Suprapubic skin (tissue), 4 donors: Measurements from ENCODE around the gene BTBD6. TPM values are rescaled to one million over a fixed set of nuclear protein-coding genes. Genes with fewer than 3 reads are reported as not detected.
"Not testable (repeated sequence)": the region's sequence is repeated elsewhere in the genome, so short reads cannot be mapped to it uniquely, and the experiment has no call there.

Experiments used
- DNase-seq, 2 donors: peaks; one replicate each; pipeline ENCODE4 v3.0.0-alpha.2; 2019; ENCODE audit warnings: low spot score in 2 of 2
- H3K27ac ChIP-seq: fragments of 200-600 bp; sonication (generic); one replicate; pipeline ENCODE4 v1.5.1; 2019
- H3K27me3 ChIP-seq: fragments of 200-600 bp; sonication (generic); one replicate; pipeline ENCODE4 v1.5.1; 2019
- H3K36me3 ChIP-seq: fragments of 200-600 bp; sonication (generic); one replicate; pipeline ENCODE4 v1.5.1; 2019
- H3K4me1 ChIP-seq: fragments of 200-600 bp; sonication (generic); one replicate; pipeline ENCODE4 v1.5.1; 2019
- H3K4me3 ChIP-seq: fragments of 200-600 bp; sonication (generic); one replicate; pipeline ENCODE4 v1.5.1; 2019; ENCODE audit warnings: mild to moderate bottlenecking
- H3K9me3 ChIP-seq: fragments of 200-600 bp; sonication (generic); one replicate; pipeline ENCODE4 v1.5.1; 2019
- CTCF ChIP-seq, 2 donors: fragments of 200-600 bp in 1 of 2; fragments of 450-650 bp in 1 of 2; sonication (generic) in 1 of 2; IDR thresholded peaks; one replicate each; pipeline ENCODE4 v1.5.1; 2016 to 2019; ENCODE audit warnings: antibody characterized with exemption in 2 of 2, mild to moderate bottlenecking in 1 of 2, moderate library complexity in 1 of 2
- EP300 ChIP-seq: sonication (generic); formaldehyde crosslinking; IDR thresholded peaks from one replicate; pipeline ENCODE4 v1.6.1; 2017; ENCODE audit warnings: antibody characterized with exemption
- POLR2A ChIP-seq, 2 donors: fragments of 450-650 bp; IDR thresholded peaks; one replicate each; pipeline ENCODE4 v1.6.1; 2017; ENCODE audit warnings: antibody characterized with exemption in 2 of 2, mild to moderate bottlenecking in 2 of 2, moderate library complexity in 2 of 2
- POLR2AphosphoS5 ChIP-seq, 3 donors: sonication (generic); formaldehyde crosslinking; IDR thresholded peaks; one replicate each; pipeline ENCODE4 v1.6.1; 2017; ENCODE audit warnings: antibody characterized with exemption in 3 of 3
- WGBS: methylation state at CpG from one replicate; pipeline ENCODE4 v1.1.5; 2018; 5-methylcytosine and 5-hydroxymethylcytosine counted together
- total RNA-seq, 4 donors: library from RNA; depleted of rRNA; stranded (reverse); fragments of >200 nt; gene quantifications; one replicate each; pipeline ENCODE4 v1.1.0, GENCODE V29; 2016

The BTBD6 gene
- total RNA-seq, 4 donors from 2014 or later = 38.9 to 63.7 (median 58.6) TPM

DNA sequence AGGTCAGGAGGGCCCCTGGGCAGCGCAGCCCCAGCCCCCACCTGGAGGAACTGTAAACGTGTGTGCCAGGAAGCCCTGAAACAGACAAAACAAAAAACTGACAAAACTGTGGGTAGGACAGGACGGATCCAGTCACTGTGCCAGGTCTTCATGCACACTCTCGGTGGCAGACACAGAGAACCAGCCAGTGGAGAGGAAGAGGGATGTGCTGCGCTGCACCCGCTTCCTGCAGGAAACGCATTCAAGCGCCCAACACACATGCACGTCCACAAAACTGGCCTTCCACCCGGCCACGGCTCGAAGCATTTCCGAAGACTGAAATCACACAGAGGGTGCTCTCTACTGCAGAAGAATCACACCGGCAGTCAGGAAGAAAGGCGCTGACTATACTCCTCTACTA lies 35.6 kb downstream of the BTBD6 start:
- Histone ChIP-seq H3K4me3 (no peak overlapping the region), H3K27ac (no peak overlapping the region), H3K4me1 (peaks cover 2% of the 10 kb centered on the region), H3K9me3 (no peaks in the 10 kb centered on the region), H3K27me3 (no peaks in the 10 kb centered on the region), H3K36me3 (peaks cover 15% of the 10 kb centered on the region)
- 68% methylated on average over 11 of the region's 15 CpGs for WGBS
- TF ChIP-seq CTCF (IDR thresholded peaks at IDR 0.05) (no peak), POLR2A (IDR thresholded peaks at IDR 0.05) (no peak), EP300 (no peak), POLR2AphosphoS5 (IDR thresholded peaks at IDR 0.05) (no peak)
- DNase-seq = no peak

DNA sequence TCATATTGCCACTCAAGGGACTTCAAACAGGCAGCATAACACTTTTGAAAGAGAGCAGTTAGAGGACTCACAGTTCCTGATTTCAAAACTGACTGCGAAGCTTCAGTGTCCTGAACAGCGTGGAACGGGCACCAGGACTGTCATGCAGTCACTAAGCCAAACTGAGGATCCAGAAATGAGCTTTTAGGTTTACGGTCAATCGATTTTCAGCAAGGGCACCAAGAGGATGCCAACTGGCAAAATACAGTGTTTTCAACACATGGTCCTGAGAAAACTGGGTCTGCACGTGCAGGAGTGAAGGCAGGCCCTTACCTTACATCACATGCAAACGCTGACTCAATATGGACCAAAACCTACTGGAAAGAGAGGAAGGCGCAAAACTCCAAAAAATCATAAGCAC lies 36.8 kb downstream of the BTBD6 start:
- WGBS = 92% methylated on average over 8 of the region's 8 CpGs
- TF ChIP-seq POLR2A (IDR thresholded peaks at IDR 0.05) (no peak), CTCF (IDR thresholded peaks at IDR 0.05) (no peak), EP300 (no peak), POLR2AphosphoS5 (IDR thresholded peaks at IDR 0.05) (no peak)
- Histone ChIP-seq H3K27me3 (no peaks in the 10 kb centered on the region), H3K4me1 (peaks cover 2% of the 10 kb centered on the region), H3K36me3 (peaks cover 14% of the 10 kb centered on the region), H3K27ac (no peak overlapping the region), H3K9me3 (no peaks in the 10 kb centered on the region), H3K4me3 (no peak overlapping the region)
- DNase-seq = no peak

DNA sequence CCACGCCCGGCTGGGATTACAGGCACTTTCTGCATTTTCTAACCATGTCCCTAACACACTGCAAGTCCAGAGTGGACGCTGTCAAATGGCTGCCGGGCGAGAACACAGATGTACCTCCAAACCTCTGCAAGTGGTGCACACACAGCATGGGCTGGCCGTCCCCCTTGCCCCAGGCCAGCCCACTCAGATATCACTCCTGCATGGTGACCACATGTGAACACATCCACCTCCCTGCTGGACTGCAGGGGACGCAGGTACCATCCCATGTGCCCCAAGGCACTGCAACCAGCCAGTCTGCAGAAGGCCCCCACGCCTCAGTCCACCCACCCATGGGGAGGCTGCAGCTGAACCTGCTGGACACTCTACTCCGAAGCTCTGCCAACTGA lies 38.4 kb downstream of the BTBD6 start:
- Histone ChIP-seq H3K9me3 (no peaks in the 10 kb centered on the region), H3K4me1 (no peaks in the 10 kb centered on the region), H3K36me3 (peaks cover 8% of the 10 kb centered on the region), H3K4me3 (no peak overlapping the region), H3K27me3 (no peaks in the 10 kb centered on the region), H3K27ac (no peak overlapping the region)
- DNase-seq = no peak
- no peak for TF ChIP-seq POLR2A (IDR thresholded peaks at IDR 0.05)
- no peak for TF ChIP-seq CTCF (IDR thresholded peaks at IDR 0.05)
- TF ChIP-seq POLR2AphosphoS5 (IDR thresholded peaks at IDR 0.05) = no peak
- no peak for TF ChIP-seq EP300
- 94% methylated on average over 6 of the region's 9 CpGs for WGBS

DNA sequence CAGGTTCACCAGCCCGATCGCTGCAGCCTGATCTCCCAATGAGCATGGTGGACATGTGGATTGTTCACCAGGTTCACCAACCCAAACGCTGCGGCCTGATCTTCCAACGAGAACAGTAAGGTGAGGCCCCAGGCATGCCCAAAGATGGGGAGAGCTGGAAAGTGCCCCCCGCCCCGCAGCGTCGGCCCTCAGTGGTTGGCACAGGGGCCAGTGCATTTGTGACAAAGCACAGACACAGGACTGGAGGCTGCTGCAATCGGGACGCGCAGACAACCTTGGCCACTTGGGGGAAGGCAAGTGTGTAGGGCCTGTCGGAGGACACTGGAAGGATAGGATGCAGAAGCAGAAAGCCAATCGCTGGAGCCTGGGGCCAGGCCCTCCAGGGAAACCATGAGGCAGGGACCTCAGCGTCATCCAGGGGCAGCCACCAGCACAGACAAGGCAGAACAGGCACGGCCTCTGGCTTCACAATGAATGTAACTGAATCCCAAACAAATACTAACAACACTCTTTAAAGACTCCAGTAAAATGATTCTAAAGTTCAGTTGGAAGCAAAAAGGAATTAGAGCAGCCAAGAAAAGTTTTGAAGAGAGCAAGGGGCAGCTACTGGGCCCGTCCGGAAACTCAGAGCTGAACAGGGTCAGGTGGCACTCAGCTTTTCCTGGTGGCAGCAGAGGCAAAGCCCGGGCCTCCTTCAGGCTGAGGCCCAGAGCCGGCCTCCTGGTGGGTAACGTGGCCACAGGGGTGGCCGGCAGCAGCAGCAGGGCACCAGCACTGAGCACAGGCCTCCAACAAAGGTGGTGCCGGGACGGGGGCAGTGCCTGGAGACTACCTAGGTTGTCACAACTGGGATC lies 39.1 kb downstream of the BTBD6 start:
- H3K27me3 ChIP-seq = no peaks in the 10 kb centered on the region
- no peaks in the 10 kb centered on the region for H3K9me3 ChIP-seq
- H3K4me1 ChIP-seq = peaks cover 2% of the 10 kb centered on the region
- peaks cover 8% of the 10 kb centered on the region for H3K36me3 ChIP-seq
- 84% methylated on average over 18 of the region's 24 CpGs for WGBS
- H3K4me3 ChIP-seq = no peak overlapping the region
- DNase-seq = no peak
- TF ChIP-seq EP300 (no peak), POLR2A (IDR thresholded peaks at IDR 0.05) (no peak), CTCF (IDR thresholded peaks at IDR 0.05) (no peak)
- H3K27ac ChIP-seq = no peak overlapping the region

DNA sequence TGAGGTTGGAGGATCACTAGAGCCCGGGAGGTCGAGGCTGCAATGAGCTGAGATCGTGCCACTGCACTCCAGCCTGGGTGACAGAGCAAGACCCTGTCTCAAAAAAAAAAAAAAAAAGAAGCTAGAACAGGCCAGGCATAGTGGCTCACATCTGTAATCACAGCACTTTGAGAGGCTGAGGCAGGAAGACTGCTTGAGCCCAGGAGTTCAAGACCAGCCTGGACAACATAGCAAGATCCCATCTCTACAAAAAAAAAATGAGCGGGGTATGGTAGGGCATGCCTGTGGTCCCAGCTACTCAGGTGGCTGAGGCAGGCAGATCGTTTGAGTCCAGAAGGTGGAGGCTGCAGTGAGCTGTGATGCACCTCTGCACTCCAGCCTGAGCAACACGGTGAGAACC lies 40.6 kb downstream of the BTBD6 start:
- WGBS = 91% methylated on average over 6 of the region's 6 CpGs

More for the DNA sequence above, 40.6 kb downstream of the BTBD6 start:
- H3K27me3 ChIP-seq, H3K9me3 ChIP-seq, H3K27ac ChIP-seq, H3K36me3 ChIP-seq, DNase-seq, H3K4me3 ChIP-seq: not testable (repeated sequence)
- H3K4me1 ChIP-seq = peaks cover 17% of the 10 kb centered on the region
